Measurements from ENCODE around the gene NEK10.

DNA sequence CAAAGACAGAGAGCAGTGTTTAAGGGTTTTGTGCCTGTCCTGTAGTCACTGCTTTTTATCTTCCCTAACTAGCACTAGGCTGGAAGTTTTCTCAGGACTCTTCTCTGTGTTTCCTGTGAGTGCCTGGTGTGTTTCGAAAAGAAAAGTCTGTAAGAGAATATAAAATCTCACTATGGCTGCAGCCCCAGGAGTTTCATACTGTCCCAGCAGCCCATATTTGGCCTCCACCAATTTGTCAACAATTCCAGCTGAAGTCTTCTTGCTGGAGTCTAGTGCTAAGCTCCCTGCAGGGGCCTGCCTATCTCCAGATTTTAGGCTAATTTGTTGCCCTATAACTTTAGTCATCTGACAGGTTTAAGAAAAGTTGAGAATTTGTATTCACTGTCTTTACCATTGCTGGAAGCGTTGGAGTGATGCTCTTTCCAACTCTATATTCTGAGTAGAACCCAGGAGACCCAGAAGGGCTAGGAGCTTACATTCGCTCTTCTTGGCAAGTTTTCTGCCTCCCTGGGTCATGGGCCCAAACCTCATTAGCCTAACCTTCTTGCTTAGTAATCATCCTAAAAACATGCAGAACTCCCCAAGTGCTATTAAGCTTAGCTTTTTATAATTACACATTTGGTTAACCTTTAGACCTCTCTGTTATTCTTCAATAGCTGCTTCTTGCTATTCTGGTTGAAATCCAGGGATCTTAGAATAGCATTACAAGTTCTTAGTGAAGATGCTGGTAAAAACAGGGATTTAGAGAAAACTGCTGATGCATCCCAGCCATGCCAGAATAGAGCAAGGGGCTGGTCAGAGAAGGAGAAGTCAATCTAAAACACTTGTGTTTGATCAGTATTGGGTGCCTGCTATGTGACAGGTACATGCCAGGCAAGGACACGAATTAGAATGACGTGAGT lies 283.1 kb downstream of the NEK10 start:
- TF ChIP-seq EP300 (IDR thresholded peaks at IDR 0.05; ENCODE audit: low read depth in 2 of 2, low read length in 2 of 2) (no peak), EP300 (CRISPR knock-in tag; IDR thresholded peaks at IDR 0.05; ENCODE audit: borderline replicate concordance) (no peak), NFYB (CRISPR knock-in tag; IDR thresholded peaks at IDR 0.05) (no peak), YY1 (IDR thresholded peaks at IDR 0.05; ENCODE audit: insufficient read depth, insufficient replicate concordance, low read depth, low read length) (no peak), CREB1 (IDR thresholded peaks at IDR 0.05) (no peak), CREB1 (CRISPR knock-in tag; IDR thresholded peaks at IDR 0.05) (no peak), ZKSCAN8 (CRISPR knock-in tag; IDR thresholded peaks at IDR 0.05; ENCODE audit: borderline replicate concordance) (no peak), CTCF (CRISPR knock-in tag; IDR thresholded peaks at IDR 0.05) (no peak), ZNF619 (CRISPR knock-in tag; IDR thresholded peaks at IDR 0.05) (no peak), ZNF652 (CRISPR knock-in tag; IDR thresholded peaks at IDR 0.05; ENCODE audit: borderline replicate concordance, low read depth) (no peak), ZNF333 (CRISPR knock-in tag; IDR thresholded peaks at IDR 0.05; ENCODE audit: borderline replicate concordance) (no peak), EHMT2 (IDR thresholded peaks at IDR 0.05; ENCODE audit: borderline replicate concordance, low read depth, low read length) (no peak)
- TF ChIP-seq, protein P1, sequence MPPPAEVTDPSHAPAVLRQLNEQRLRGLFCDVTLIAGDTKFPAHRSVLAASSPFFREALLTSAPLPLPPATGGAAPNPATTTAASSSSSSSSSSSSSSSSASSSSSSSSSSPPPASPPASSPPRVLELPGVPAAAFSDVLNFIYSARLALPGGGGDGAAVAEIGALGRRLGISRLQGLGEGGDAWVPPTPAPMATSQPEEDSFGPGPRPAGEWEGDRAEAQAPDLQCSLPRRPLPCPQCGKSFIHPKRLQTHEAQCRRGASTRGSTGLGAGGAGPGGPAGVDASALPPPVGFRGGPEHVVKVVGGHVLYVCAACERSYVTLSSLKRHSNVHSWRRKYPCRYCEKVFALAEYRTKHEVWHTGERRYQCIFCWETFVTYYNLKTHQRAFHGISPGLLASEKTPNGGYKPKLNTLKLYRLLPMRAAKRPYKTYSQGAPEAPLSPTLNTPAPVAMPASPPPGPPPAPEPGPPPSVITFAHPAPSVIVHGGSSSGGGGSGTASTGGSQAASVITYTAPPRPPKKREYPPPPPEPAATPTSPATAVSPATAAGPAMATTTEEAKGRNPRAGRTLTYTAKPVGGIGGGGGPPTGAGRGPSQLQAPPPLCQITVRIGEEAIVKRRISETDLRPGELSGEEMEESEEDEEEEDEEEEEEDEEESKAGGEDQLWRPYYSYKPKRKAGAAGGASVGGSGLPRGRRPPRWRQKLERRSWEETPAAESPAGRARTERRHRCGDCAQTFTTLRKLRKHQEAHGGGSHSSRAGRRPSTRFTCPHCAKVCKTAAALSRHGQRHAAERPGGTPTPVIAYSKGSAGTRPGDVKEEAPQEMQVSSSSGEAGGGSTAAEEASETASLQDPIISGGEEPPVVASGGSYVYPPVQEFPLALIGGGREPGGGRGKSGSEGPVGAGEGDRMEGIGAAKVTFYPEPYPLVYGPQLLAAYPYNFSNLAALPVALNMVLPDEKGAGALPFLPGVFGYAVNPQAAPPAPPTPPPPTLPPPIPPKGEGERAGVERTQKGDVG (CRISPR knock-in tag; IDR thresholded peaks at IDR 0.05; ENCODE audit: borderline replicate concordance): no peak

Data from HepG2 (cell line).